ENCODE results near the gene SCAF4.

DNA sequence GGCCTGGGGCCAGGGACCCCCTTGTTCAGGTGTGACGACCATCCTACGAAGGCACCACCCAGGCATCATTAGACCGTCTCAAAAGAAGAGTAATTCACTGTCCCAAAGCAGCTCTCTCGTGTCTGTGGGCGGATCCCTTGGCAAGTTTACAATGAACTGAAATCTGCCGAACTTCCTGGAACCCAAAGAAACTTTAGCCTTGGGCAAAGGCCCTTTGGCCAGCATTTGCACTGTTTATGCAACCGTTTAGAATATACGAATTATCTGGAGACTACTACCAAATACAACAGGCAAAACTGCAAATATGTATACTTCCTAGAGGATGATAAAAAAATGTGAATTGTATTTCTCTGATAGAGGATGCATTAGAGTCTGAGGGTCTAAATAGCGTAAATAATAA lies 73.9 kb downstream of the SCAF4 start:
- TF ChIP-seq POLR2A (IDR thresholded peaks at IDR 0.05; ENCODE audit: low read depth) (no peak), POLR2AphosphoS5 (IDR thresholded peaks at IDR 0.05) (no peak), CTCF (IDR thresholded peaks at IDR 0.05) (no peak), EP300 (IDR thresholded peaks at IDR 0.05) (no peak)

All from esophagus muscularis mucosa (tissue), 4 donors.